NCI-H345 (cell line): Measurements from ENCODE around the gene FIZ1.
"Not testable (repeated sequence)": the region's sequence is repeated elsewhere in the genome, so short reads cannot be mapped to it uniquely, and the experiment has no call there.

ENCODE experiments used
- DNase-seq: peaks from one replicate; lab custom pipeline; 2025; lab: John Stamatoyannopoulos, UW

FIZ1 gene

DNA sequence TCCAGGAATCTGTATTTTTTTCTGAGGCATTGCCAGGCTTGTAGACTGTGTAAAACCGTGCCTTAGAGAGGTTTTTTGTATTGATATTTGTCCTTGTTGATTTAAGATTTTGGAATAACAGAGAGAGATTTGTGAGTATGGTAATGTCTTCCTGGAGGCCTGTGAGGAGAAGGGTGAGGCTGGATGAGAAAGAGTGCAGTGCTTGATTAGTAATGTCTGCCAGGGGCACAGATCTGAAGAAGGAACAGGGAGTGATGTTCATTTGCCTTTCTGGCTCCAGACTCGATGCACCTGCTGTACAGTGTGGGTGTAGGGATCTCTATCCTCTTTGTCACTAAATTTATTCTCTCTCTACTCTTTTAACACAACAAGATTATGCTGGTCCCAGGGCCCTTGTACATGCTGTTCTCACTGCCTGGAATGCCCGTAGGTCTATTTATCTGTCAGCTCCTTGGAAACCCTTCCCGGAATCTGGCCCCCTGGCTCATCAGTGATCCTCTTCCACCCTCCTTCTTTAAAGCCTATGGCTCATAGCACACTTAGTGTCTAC lies 4.2 kb downstream of the FIZ1 start:
- DNase-seq = no peak

- DNase-seq = no peak
Measured at GRCh38 chr19:55593096-55593772, 6.1 kb downstream of the FIZ1 start.

GRCh38 chr19:55592391-55593090 lies 6.8 kb downstream of the FIZ1 start:
- DNase-seq = no peak

DNA sequence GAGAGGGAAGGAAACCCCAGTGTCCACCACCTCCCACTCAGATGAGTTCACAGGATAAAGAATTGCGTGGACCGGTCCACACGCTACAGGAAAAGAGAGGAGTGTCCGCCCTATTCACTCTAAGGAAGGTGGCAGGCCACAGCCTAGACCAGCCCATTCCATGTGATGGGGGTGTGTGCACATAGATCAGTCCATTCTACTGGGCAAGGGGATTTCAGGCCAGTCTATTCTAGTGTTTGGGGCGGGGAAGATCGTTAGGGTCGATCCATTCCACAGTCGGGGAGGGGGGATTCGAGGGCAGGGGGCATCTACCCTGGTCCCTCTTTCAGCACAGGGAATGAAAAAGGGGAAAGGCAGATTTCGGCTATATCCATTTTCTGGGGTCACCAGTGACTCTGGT lies 7.8 kb downstream of the FIZ1 start:
- no peak for DNase-seq

GRCh38 chr19:55590617-55591016 lies 8.7 kb downstream of the FIZ1 start:
- DNase-seq = no peak

GRCh38 chr19:55590109-55590508 lies 9.2 kb downstream of the FIZ1 start:
- DNase-seq = no peak

- DNase-seq = no peak
Measured at GRCh38 chr19:55588738-55589137, 10.6 kb downstream of the FIZ1 start.

DNA sequence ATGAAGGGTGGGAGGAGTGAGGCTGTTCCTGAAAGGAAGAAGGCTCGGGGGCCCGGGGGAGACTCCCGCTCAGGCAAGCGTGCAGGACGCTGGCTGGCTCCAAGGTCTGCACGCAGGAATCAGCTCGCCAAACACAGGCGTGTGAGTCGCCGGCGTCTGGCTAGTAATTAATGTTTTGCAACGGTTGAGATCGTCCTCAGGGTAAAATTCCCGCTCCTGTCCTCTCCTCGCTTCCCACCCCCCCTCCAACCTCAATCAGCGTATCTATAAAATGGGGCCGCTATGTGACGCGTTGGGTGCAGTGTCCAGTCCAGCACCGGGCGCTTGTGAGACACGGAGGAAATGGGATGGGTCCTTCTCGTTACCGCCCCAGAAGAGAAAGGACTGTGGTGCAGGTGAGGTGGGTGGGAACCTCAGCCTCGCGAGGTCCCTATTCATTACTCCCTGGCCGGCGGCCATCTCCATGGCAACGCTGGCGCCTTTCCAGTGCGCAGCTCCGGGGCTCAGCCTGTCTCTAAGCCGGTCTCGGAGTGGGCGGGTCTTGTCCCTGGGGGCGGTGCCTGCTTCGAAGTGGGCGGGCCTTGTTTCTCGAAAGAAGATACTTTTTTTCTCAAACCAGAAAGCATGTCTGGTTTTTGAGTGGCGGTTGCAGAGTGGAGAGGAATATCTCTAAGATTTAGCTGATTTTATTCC lies 12.2 kb downstream of the FIZ1 start:
- DNase-seq = peak; percentile 95

DNA sequence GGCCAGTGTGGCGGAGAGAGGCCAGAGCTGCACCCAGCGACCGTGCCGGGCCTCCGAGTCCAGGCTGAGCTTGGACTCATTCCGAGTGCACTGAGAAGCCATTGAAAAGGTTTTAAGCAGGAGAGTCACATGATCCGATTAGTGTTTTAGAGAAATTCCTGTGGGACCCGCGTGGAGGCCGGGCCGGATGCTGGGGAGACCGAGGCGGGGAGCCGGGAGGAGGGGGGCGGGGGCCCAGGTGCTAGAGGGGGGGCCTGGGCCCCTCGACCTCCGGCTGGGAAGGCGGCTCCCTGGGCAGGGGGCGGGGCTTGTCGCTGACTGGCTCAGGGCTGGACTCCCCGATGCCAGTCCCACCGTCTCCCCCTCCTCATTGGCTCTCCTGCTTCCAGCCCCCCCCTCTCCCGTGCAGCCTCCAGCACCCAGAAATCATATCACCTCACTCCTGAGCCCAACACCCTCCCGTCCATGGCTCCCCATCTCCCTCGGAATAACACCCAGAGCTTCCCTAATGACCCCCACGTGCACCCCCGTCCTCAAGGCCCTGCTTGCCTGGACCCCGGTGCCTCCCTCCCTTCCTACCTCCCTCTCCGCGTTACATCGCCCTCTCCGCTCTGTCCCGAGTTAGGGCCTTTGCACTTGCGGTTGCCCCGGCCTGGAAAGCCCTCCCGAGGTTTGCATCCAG lies 13.5 kb downstream of the FIZ1 start:
- peak; percentile 82 for DNase-seq

DNA sequence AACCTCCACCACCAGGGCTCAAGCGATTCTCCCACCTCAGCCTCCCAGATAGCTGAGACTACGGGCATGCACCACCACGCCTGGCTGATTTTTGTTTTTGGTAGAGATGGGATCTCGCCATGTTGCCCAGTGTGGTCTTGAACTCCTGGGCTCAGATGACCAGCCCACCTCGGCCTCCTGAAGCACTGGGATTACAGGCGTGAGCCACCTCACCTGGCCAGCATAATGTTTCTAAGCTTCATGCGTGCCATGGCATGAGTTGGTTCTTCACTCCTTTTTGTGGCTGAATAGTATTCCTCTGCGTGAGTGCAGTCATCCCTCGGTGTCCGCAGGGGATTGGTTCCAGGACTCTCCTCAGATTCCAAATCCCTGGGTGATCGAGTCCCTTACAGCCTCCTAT lies 14.4 kb downstream of the FIZ1 start:
- no peak for DNase-seq

- not testable (repeated sequence) for DNase-seq
Measured at GRCh38 chr19:55583897-55584296, 15.4 kb downstream of the FIZ1 start.

DNA sequence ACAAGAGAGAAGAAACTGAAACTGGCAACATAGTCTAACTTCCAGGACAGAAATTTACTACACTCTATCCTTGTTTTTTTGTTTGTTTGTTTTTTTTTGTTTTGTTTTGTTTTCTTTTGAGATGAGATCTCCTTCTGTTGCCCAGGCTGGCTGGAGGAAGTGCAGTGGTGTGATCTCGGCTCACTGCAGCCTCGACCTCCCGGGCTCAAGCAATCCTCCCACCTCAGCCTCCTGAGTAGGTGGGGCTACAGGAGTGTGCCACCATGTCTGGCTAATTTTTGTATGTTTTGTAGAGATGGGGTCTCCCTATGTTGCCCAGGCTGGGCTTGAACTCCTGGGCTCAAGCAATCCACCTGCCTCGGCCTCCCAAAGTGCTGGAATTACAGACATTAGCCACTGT lies 17.0 kb downstream of the FIZ1 start:
- not testable (repeated sequence) for DNase-seq

- no peak for DNase-seq
Measured at GRCh38 chr19:55581823-55582223, 17.5 kb downstream of the FIZ1 start.

- no peak for DNase-seq
Measured at GRCh38 chr19:55581145-55581822, 18.0 kb downstream of the FIZ1 start.

DNA sequence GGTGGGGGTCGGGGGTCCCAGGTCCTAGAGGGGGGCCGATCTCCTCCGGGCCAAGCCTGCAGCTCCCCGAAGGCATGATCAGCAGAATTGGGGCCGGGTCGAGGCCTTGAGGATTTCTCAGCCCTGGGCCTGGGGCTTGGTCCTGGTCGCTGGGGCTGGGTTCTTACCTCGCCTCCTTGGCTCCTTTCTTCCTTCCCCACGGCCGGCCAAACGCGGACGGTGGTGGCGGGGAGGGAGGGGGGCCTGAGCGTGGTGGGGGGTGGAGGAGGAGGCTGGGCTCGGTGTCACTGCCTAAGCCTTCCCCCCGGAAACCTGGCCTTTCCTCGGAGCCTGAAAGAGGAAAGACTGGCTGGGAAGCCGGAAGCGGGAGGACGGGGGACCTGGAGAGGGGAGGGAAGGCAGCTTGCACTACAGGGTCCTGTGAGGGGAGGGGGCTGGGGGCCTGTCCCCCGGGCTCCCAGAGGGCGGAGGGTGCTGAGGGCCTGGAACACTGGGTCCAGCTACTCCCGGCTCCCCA lies 18.6 kb downstream of the FIZ1 start, which contains the start of gene ZNF579:
Gene ZNF579 (minus strand): TSS at position 221 of the 517 bp plus-strand sequence. CDS start 1,209 bp downstream, outside the sequence.
- DNase-seq = peak; percentile 85

DNA sequence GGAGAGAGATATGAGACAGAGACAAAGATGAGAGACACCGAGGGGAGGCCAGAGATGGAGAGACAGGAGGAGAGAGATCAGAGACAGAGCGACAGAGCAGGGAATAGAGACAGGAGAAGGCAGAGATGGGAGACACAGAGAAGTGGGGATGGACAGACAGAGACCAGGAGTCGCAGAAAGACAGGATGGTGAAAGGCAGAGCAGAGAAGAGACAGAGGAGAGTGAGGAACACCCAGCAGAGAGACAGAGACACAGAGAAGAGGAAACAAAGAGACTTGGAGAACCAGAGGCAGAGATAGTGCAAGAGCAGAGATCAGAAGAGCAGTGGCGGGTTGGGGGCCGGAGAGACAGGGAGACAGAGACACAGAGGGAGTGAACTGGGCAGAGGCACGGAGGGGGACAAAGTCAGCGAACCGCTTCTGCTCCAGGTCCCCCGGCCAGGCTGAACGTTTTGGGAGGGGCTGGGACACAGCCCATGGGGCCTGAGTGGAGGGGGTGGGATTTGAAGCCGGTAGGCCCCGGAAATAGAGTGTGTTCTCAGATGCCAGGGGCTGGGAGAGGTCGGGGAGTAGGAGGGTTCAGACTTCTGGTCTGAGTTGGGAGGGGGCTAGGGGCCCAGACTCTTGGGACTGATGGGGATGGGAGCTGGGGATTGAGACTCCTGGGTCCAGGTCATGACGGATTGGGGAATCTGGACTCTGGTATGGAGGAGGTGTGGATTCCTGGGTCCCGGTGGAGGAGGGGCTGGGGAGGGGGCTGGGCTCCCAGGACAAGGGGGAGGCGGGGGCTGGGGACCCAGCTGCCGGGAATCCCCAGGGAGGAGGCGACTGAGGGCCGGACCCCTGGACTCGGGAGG lies 19.3 kb downstream of the FIZ1 start:
- DNase-seq = peak; percentile 24

DNA sequence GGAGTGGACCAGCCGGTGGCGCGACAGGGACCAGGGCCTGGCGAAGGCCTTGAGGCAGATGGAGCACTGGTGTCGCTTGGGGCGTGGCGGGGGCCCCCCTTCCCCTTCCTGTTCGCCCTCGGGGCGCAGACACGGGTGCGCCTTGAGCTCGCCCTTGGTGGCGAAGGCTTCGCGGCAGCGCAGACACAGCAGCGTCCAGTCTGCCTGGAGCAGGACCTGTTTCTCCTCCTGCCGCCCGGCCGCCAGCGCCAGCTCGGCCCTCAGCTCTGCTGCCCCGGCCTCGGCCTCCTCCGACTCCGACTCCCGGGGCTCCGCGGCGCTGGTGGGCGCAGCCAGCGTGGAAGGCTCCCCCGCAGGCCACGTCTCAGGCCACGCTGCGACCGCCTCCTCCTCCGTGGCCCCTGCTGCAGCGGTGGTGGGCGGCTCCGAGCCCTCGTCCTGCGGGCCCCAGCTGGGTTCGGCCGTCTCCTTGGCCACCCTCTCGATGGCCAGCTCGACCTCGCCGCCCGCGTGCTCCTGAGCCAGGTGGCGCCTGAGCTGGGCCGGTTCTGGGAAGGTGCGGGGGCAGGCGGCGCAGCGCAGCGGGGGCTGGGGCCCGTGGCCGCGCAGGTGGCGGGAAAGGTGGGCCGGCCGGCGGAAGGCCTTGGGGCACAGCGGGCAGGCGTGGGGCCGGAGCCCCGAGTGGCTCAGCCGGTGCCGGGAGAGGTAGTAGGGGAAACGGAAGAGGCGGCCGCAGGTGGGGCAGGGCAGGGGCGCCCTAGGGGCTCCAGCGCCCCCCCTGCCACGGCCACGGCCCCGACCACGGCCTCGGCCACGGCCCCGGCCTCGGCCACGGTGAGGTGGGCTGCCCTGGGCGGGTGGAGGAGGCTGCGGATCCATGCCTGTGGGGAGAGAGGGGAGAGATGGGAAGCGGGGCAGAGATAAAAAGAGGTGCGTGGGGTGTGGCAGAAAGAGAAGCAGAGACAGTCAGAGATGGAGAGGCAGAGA lies 20.3 kb downstream of the FIZ1 start:
- no peak for DNase-seq

DNA sequence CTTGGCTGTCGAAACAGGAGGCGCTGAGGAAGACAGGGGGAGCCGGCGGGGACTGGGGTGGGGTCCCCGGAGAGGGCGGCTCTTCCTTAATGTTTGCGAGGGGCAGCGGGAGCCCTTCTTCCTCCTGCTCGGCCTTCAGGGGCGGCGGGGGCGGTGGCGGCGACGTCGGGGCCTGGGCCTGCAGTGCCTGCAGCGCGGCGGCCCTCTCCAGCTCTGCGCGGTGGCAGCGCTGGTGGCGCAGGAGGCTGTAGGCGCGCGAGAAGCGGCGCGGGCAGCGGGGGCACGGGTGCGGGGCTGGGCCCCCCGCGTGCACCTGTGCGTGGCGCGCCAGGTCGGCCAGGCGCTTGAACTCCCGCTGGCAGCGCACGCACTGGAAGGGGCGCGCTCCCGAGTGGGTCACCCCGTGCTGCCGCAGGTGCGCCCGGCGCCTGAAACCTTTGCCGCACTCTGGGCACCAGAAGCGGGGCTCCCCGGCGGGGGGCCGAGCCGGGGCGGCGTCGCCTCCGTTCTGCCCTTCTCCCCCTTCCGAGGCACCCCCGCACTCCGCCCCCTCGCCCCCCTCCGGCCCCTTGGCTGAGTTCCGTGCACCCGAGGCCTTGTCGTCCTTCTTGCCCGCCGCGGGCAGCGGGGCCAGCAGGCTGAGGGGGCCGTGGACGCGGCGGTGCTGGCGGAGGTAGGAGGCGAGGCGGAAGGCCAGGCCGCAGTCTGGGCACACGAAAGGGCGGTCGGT lies 21.1 kb downstream of the FIZ1 start:
- DNase-seq = no peak
